HepG2 (cell line): ENCODE results near the gene ZNF217. TPM values are rescaled to one million over a fixed set of nuclear protein-coding genes. Genes with fewer than 3 reads are reported as not detected.
A peak's percentile ranks its signal among the peaks of the same experiment; 100 is the strongest.

Experiments used
- CCAR2 ChIP-seq: fragments of 200-400 bp; formaldehyde crosslinking; optimal IDR thresholded peaks from 2 replicates; pipeline ENCODE3; 2018; ENCODE audit warnings: low read depth, mild to moderate bottlenecking, low read length, moderate library complexity
- FOXK1 ChIP-seq: sonication (generic); formaldehyde crosslinking; IDR thresholded peaks from 2 replicates; pipeline ENCODE4 v1.4.0; 2020; ENCODE audit warnings: low read depth, missing genetic modification reagents, borderline replicate concordance
- FOXP1 ChIP-seq, 2 experiments: fragments of 450-650 bp in 1 of 2; IDR thresholded peaks; 2 replicates each; pipeline ENCODE4 v1.6.1; 2017 to 2018; ENCODE audit warnings: antibody characterized with exemption in 1 of 2
- GABPB1 ChIP-seq: IDR thresholded peaks from 2 replicates; pipeline ENCODE4 v1.6.1; 2016; ENCODE audit warnings: mild to moderate bottlenecking, missing genetic modification reagents, moderate library complexity, missing compliant biosample characterization
- GATA4 ChIP-seq: sonication (generic); IDR thresholded peaks from 2 replicates; pipeline ENCODE4 v1.6.1; 2016; ENCODE audit warnings: antibody characterized with exemption, low read depth, borderline replicate concordance
- JUNB ChIP-seq: sonication (generic); formaldehyde crosslinking; IDR thresholded peaks from 2 replicates; pipeline ENCODE4 v1.8.0; 2022; ENCODE audit warnings: missing genetic modification reagents, mild to moderate bottlenecking, borderline replicate concordance
- KLF6 ChIP-seq: IDR thresholded peaks from 2 replicates; pipeline ENCODE4 v1.8.0; 2016; ENCODE audit warnings: missing biosample characterization, missing genetic modification reagents
- MEF2D ChIP-seq: sonication (generic); formaldehyde crosslinking; IDR thresholded peaks from 2 replicates; pipeline ENCODE4 v1.5.1; 2020; ENCODE audit warnings: mild to moderate bottlenecking, missing genetic modification reagents
- MIER2 ChIP-seq: IDR thresholded peaks from 2 replicates; pipeline ENCODE4 v1.6.1; 2016; ENCODE audit warnings: missing biosample characterization, missing genetic modification reagents
- SALL1 ChIP-seq: sonication (generic); formaldehyde crosslinking; IDR thresholded peaks from 2 replicates; pipeline ENCODE4 v1.8.0; 2022; ENCODE audit warnings: mild to moderate bottlenecking, missing genetic modification reagents
- SNAPC2 ChIP-seq: sonication (generic); formaldehyde crosslinking; IDR thresholded peaks from 2 replicates; pipeline ENCODE4 v1.8.1; 2022; ENCODE audit warnings: mild to moderate bottlenecking, missing genetic modification reagents
- TFE3 ChIP-seq: IDR thresholded peaks from 2 replicates; pipeline ENCODE4 v1.6.1; 2016
- WIZ ChIP-seq: sonication (generic); formaldehyde crosslinking; IDR thresholded peaks from 2 replicates; pipeline ENCODE4 v1.5.1; 2020; ENCODE audit warnings: mild to moderate bottlenecking, missing genetic modification reagents
- ZBTB25 ChIP-seq: IDR thresholded peaks from 2 replicates; pipeline ENCODE4 v1.6.1; 2018; ENCODE audit warnings: missing genetic modification reagents
- ZBTB4 ChIP-seq: sonication (generic); formaldehyde crosslinking; IDR thresholded peaks from 2 replicates; pipeline ENCODE4 v1.4.0; 2020; ENCODE audit warnings: missing genetic modification reagents, mild to moderate bottlenecking, borderline replicate concordance
- ZNF3 ChIP-seq: IDR thresholded peaks from 2 replicates; pipeline ENCODE4 v1.7.0; 2017; ENCODE audit warnings: inconsistent platforms
- ZNF460 ChIP-seq: sonication (generic); formaldehyde crosslinking; IDR thresholded peaks from 2 replicates; pipeline ENCODE4 v1.5.1; 2020; ENCODE audit warnings: missing genetic modification reagents, mild to moderate bottlenecking, borderline replicate concordance
- ZNF687 ChIP-seq: sonication (generic); formaldehyde crosslinking; IDR thresholded peaks from 2 replicates; pipeline ENCODE4 v1.5.1; 2020; ENCODE audit warnings: mild to moderate bottlenecking, missing genetic modification reagents, moderate library complexity
- ZNF792 ChIP-seq: IDR thresholded peaks from 2 replicates; pipeline ENCODE4 v1.6.1; 2016
- polyA plus RNA-seq, 8 experiments: library from polyadenylated mRNA; depleted of rRNA in 3 of 8; stranded (reverse) in 7 of 8; unstranded in 1 of 8; fragments of >200 nt; fragmentation: Illumina TruSeq in 4 of 8; extraction: Trizol in 4 of 8; gene quantifications; 2 replicates each; pipeline versions ENCODE4 v1.2.1 to v1.2.3, GENCODE V29; 2011 to 2016; ENCODE audit warnings: low read depth in 4 of 8, missing spikeins in 1 of 8, mixed read lengths in 1 of 8; ENCODE audit not compliant: insufficient read depth in 1 of 8
- total RNA-seq, 5 experiments: library from RNA; depleted of rRNA; stranded (reverse); fragments of >200 nt; fragmentation: Illumina TruSeq; extraction: Trizol; gene quantifications; 2 replicates each; pipeline ENCODE4 v1.2.3, GENCODE V29; 2016; ENCODE audit warnings: low read depth in 1 of 5

The ZNF217 gene
- total and polyA plus RNA-seq, 2 of the 13 experiments (the other 11 are each of a cell fraction or from before 2014, with no cell fraction given): 22.3 to 29.8 TPM

GRCh38 chr20:53551719-53552571 is 41.7 kb downstream of the ZNF217 start (continued):
- TF ChIP-seq ZBTB25 (peak; percentile 71; the same call in 1 of the 2 replicates), ZNF687 (CRISPR knock-in tag) (peak; percentile 56), ZNF3 (CRISPR knock-in tag) (peak; percentile 83), SALL1 (CRISPR knock-in tag) (peak; percentile 88), MEF2D (peak; percentile 92), FOXP1 (IDR thresholded peaks at IDR 0.05) (peak; percentile 63; the same call in 1 of the 2 replicates), FOXP1 (CRISPR knock-in tag; IDR thresholded peaks at IDR 0.05) (peak; percentile 66), KLF6 (CRISPR knock-in tag) (0 out of 2 replicates have a peak, but pooled peaks have one; percentile 53), GABPB1 (CRISPR knock-in tag) (peak; percentile 63; the same call in 1 of the 2 replicates), TFE3 (CRISPR knock-in tag) (peak; percentile 86), WIZ (0 out of 2 replicates have a peak, but pooled peaks have one; percentile 82), ZNF460 (CRISPR knock-in tag) (peak; percentile 81), ZBTB4 (CRISPR knock-in tag) (0 out of 2 replicates have a peak, but pooled peaks have one; percentile 30), CCAR2 (peak; percentile 8), SNAPC2 (peak; percentile 87; the same call in 1 of the 2 replicates), JUNB (CRISPR knock-in tag) (peak; percentile 62; the same call in 1 of the 2 replicates), GATA4 (peak; percentile 65; the same call in 1 of the 2 replicates), MIER2 (CRISPR knock-in tag) (0 out of 2 replicates have a peak, but pooled peaks have one; percentile 53), ZNF792 (peak; percentile 91), FOXK1 (CRISPR knock-in tag) (peak; percentile 69)
